Liver (tissue), 9 donors: ENCODE data around the gene CCND3. TPM values are rescaled to one million over a fixed set of nuclear protein-coding genes. Genes with fewer than 3 reads are reported as not detected.

Experiments used
- DNase-seq: peaks from one replicate; pipeline ENCODE4 v3.0.0-alpha.2; 2017; ENCODE audit warnings: low spot score
- H3K27ac ChIP-seq, 2 donors: one replicate each; pipeline ENCODE4 v1.7.0; 2013; ENCODE audit warnings: inconsistent platforms in 2 of 2, low read length in 2 of 2, control low read depth in 1 of 2, low read depth in 1 of 2, mild to moderate bottlenecking in 1 of 2
- H3K27me3 ChIP-seq, 4 donors: one replicate each; pipeline versions ENCODE4 v1.6.1 to v1.7.0; 2013; ENCODE audit warnings: low read length in 3 of 4, inconsistent platforms in 1 of 4, mild to moderate bottlenecking in 1 of 4, moderate library complexity in 1 of 4; ENCODE audit not compliant: control insufficient read depth in 4 of 4, insufficient read depth in 4 of 4
- H3K36me3 ChIP-seq, 4 donors: one replicate each; pipeline versions ENCODE4 v1.6.1 to v1.7.0; 2013; ENCODE audit warnings: low read length in 3 of 4, mild to moderate bottlenecking in 3 of 4, low read depth in 1 of 4, moderate library complexity in 1 of 4; ENCODE audit not compliant: control insufficient read depth in 4 of 4, insufficient read depth in 3 of 4
- H3K4me1 ChIP-seq, 4 donors: one replicate each; pipeline versions ENCODE4 v1.6.1 to v1.7.0; 2013; ENCODE audit warnings: low read length in 3 of 4, mild to moderate bottlenecking in 3 of 4, moderate library complexity in 1 of 4; ENCODE audit not compliant: control insufficient read depth in 4 of 4, insufficient read depth in 4 of 4
- H3K4me3 ChIP-seq, 3 donors: one replicate each; pipeline versions ENCODE4 v1.6.1 to v1.7.0; 2013; ENCODE audit warnings: low read length in 3 of 3, control low read depth in 1 of 3, low read depth in 1 of 3, mild to moderate bottlenecking in 1 of 3
- H3K9ac ChIP-seq, 2 donors: one replicate each; pipeline ENCODE4 v1.7.0; 2013; ENCODE audit warnings: low read length in 2 of 2, mild to moderate bottlenecking in 2 of 2, moderate library complexity in 2 of 2, control low read depth in 1 of 2, low read depth in 1 of 2
- H3K9me3 ChIP-seq, 4 donors: one replicate each; pipeline versions ENCODE4 v1.6.1 to v1.7.0; 2013; ENCODE audit warnings: low read length in 3 of 4; ENCODE audit not compliant: control insufficient read depth in 4 of 4
- EGR1 ChIP-seq, 2 donors: IDR thresholded peaks; 2 replicates each; pipeline ENCODE4 v1.6.1; 2016 to 2018; ENCODE audit warnings: antibody characterized with exemption in 2 of 2, low read depth in 2 of 2
- FOXA1 ChIP-seq: IDR thresholded peaks from 2 replicates; pipeline ENCODE4 v1.6.1; 2016; ENCODE audit warnings: antibody characterized with exemption
- FOXA2 ChIP-seq: IDR thresholded peaks from 2 replicates; pipeline ENCODE4 v1.6.1; 2016; ENCODE audit warnings: antibody characterized with exemption
- GABPA ChIP-seq, 2 donors: IDR thresholded peaks in 1 of 2; conservative IDR thresholded peaks in 1 of 2; 2 replicates each; pipeline ENCODE4 v1.6.1; 2016; ENCODE audit warnings: antibody characterized with exemption in 2 of 2, mild to moderate bottlenecking in 1 of 2, moderate library complexity in 1 of 2
- HNF4A ChIP-seq, 2 donors: conservative IDR thresholded peaks; 2 replicates each; pipeline ENCODE4 v1.6.1; 2016; ENCODE audit warnings: antibody characterized with exemption in 2 of 2, mild to moderate bottlenecking in 2 of 2
- JUND ChIP-seq, 2 donors: IDR thresholded peaks; 2 replicates each; pipeline ENCODE4 v1.6.1; 2016; ENCODE audit warnings: antibody characterized with exemption in 2 of 2
- NR2F2 ChIP-seq: IDR thresholded peaks from 2 replicates; pipeline ENCODE4 v1.6.1; 2016; ENCODE audit warnings: antibody characterized with exemption
- SP1 ChIP-seq: IDR thresholded peaks from 2 replicates; pipeline ENCODE4 v1.6.1; 2018; ENCODE audit warnings: antibody characterized with exemption, mild to moderate bottlenecking
- TAF1 ChIP-seq: conservative IDR thresholded peaks from 2 replicates; pipeline ENCODE4 v1.6.1; 2016; ENCODE audit warnings: antibody characterized with exemption, mild to moderate bottlenecking
- YY1 ChIP-seq: IDR thresholded peaks from 2 replicates; pipeline ENCODE4 v1.6.1; 2016; ENCODE audit warnings: antibody characterized with exemption, mild to moderate bottlenecking
- WGBS: extraction: QIAGEN DNeasy Blood & Tissue Kit; methylation state at CpG from one replicate; pipeline ENCODE4 v1.1.7; 2013; 5-methylcytosine and 5-hydroxymethylcytosine counted together
- polyA plus RNA-seq, 2 donors: library from polyadenylated mRNA; stranded (reverse) in 1 of 2; unstranded in 1 of 2; fragments of 200-250 nt in 1 of 2; fragments of >200 nt in 1 of 2; fragmentation: Nextera tagmentation in 1 of 2; extraction: Ambion mirVana in 1 of 2; gene quantifications; one replicate each; pipeline versions ENCODE4 v1.2.1 to v1.2.3, GENCODE V29; 2013 to 2015
- total RNA-seq, 2 donors: library from RNA; depleted of rRNA; stranded (reverse); fragments of >200 nt; gene quantifications; one replicate each; pipeline ENCODE4 v1.2.3, GENCODE V29; 2014
- TF ChIP-seq, protein P1 (sequence below): IDR thresholded peaks from 2 replicates; pipeline ENCODE4 v1.6.1; 2016; ENCODE audit warnings: antibody characterized with exemption
- TF ChIP-seq, protein P2 (sequence below): IDR thresholded peaks from 2 replicates; pipeline ENCODE4 v1.6.1; 2016; ENCODE audit warnings: antibody characterized with exemption, mild to moderate bottlenecking
- donor health status: healthy.
- donor health status: healthy.
- donor health status: healthy.
- donor health status: healthy.
- donor health status: healthy.

Gene CCND3
- total and polyA plus RNA-seq, 4 donors = 11.6 to 54.3 (median 23.2) TPM

DNA sequence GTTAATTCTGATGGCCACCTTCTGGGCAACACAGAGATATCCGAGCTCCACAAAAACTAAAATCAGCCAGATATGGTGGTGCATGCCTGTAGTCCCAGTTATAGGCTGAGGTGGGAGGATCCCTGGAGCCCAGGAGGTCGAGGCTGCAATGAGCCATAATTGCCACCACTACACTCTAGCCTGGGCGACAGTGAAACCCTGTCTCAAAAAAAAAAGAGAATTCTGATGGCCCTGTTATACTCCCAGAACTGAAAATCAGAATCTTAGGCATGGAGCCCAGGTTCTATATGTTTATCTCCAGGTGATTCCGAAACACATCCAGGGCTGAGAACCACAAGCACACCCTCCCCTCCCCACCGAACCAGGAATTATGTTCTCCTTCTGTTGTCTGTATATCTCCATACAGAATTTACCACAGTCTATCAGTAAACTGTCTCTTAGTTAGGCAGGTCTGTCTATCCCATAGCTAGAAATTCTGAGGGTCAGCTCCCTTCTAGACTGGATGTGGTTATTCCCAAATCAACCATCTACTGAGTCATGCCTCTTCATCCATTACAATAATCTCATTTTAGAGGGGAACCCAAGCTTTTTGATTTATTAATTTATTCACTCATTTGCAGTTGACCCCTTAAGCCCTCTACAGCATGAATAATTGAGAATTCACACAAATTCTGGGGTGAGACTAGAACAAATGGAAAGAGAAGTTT, 24.8 kb upstream of the CCND3 start:
- WGBS = 74% methylated on average over 5 of the region's 5 CpGs
- Histone ChIP-seq H3K36me3 (no peaks in the 10 kb centered on the region), H3K27me3 (no peaks in the 10 kb centered on the region), H3K9ac (no peak overlapping the region), H3K27ac (no peak overlapping the region), H3K4me1 (peaks cover 0 to 6% (median 0%) of the 10 kb centered on the region in 4 donors), H3K4me3 (no peak overlapping the region), H3K9me3 (no peaks in the 10 kb centered on the region)
- no peak for DNase-seq
- TF ChIP-seq, protein P1, sequence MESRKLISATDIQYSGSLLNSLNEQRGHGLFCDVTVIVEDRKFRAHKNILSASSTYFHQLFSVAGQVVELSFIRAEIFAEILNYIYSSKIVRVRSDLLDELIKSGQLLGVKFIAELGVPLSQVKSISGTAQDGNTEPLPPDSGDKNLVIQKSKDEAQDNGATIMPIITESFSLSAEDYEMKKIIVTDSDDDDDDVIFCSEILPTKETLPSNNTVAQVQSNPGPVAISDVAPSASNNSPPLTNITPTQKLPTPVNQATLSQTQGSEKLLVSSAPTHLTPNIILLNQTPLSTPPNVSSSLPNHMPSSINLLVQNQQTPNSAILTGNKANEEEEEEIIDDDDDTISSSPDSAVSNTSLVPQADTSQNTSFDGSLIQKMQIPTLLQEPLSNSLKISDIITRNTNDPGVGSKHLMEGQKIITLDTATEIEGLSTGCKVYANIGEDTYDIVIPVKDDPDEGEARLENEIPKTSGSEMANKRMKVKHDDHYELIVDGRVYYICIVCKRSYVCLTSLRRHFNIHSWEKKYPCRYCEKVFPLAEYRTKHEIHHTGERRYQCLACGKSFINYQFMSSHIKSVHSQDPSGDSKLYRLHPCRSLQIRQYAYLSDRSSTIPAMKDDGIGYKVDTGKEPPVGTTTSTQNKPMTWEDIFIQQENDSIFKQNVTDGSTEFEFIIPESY = no peak
- no peak for TF ChIP-seq FOXA2
- TF ChIP-seq, protein P2, sequence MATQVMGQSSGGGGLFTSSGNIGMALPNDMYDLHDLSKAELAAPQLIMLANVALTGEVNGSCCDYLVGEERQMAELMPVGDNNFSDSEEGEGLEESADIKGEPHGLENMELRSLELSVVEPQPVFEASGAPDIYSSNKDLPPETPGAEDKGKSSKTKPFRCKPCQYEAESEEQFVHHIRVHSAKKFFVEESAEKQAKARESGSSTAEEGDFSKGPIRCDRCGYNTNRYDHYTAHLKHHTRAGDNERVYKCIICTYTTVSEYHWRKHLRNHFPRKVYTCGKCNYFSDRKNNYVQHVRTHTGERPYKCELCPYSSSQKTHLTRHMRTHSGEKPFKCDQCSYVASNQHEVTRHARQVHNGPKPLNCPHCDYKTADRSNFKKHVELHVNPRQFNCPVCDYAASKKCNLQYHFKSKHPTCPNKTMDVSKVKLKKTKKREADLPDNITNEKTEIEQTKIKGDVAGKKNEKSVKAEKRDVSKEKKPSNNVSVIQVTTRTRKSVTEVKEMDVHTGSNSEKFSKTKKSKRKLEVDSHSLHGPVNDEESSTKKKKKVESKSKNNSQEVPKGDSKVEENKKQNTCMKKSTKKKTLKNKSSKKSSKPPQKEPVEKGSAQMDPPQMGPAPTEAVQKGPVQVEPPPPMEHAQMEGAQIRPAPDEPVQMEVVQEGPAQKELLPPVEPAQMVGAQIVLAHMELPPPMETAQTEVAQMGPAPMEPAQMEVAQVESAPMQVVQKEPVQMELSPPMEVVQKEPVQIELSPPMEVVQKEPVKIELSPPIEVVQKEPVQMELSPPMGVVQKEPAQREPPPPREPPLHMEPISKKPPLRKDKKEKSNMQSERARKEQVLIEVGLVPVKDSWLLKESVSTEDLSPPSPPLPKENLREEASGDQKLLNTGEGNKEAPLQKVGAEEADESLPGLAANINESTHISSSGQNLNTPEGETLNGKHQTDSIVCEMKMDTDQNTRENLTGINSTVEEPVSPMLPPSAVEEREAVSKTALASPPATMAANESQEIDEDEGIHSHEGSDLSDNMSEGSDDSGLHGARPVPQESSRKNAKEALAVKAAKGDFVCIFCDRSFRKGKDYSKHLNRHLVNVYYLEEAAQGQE = no peak
- no peak for TF ChIP-seq EGR1 (IDR thresholded peaks at IDR 0.05; ENCODE audit: low read depth in 2 of 2)
- TF ChIP-seq SP1 = no peak
- TF ChIP-seq FOXA1 = no peak
- no peak for TF ChIP-seq GABPA (IDR thresholded peaks at IDR 0.05 in 1 of 2, conservative IDR thresholded peaks at IDR 0.05 in 1 of 2)
- TF ChIP-seq NR2F2 = no peak
- TF ChIP-seq TAF1 = no peak

DNA sequence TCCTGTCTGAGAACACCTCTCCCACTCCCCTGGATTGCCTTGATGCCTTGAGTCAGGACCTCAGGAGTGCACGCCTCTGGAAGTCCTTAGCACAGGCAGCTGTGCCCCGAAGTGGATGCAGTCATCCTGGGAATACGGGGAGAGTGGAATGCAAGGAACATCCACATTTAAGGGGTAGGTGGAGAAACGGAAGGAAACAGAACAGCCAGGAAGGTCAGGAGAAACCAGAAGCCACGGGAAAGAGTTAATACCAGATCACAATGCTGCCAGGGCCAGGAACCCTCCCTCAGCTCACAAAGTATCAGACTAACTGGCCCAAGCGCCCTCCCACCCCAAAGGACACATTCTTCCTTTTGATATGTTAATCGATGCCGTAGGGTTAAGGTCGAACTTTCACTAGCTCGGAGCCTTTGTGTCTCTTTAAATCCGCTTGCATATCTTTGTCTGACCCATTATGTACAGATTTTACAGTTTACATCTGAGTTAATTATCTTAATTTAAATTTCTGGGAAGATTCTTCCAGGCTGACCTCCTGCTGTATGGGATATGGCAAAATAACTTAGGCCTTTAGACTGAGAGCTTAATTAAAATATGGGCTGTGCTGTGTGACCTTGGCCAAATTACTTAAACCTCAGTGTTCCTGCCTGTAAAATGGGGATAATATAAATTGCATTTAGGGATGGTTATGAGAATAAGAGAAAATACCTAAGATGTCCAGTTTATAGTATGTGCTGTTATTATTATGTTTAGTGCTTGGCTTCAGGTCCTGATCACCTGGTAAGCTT, 24.0 kb upstream of the CCND3 start:
- no peak for DNase-seq
- no peaks in the 10 kb centered on the region for H3K9me3 ChIP-seq
- peak in 1 of 2 donors; percentile 57 for TF ChIP-seq HNF4A (conservative IDR thresholded peaks at IDR 0.05)
- TF ChIP-seq NR2F2 = no peak
- TF ChIP-seq SP1 = peak; percentile 4
- no peak for TF ChIP-seq JUND (IDR thresholded peaks at IDR 0.05)
- TF ChIP-seq YY1 = no peak
- no peak overlapping the region for H3K27ac ChIP-seq
- no peak overlapping the region for H3K9ac ChIP-seq
- H3K27me3 ChIP-seq = no peaks in the 10 kb centered on the region
- no peak overlapping the region for H3K4me3 ChIP-seq
- WGBS = 40% methylated on average over 11 of the region's 11 CpGs
- no peaks in the 10 kb centered on the region for H3K36me3 ChIP-seq
- peaks cover 0 to 6% (median 0%) of the 10 kb centered on the region in 4 donors for H3K4me1 ChIP-seq
